SK-N-SH (cell line): ENCODE results near the gene UBE2E2. TPM values are rescaled to one million over a fixed set of nuclear protein-coding genes. Genes with fewer than 3 reads are reported as not detected.

Experiments
- CTCF ChIA-PET: fragments of 300-600, 350-600 bp; formaldehyde crosslinking; extraction: SDS; loops from one replicate; lab custom pipeline; 2021; lab: Yijun Ruan, JAX
- POLR2A ChIA-PET: fragments of 350-600 bp; sonication (Branson Sonifier 250); formaldehyde crosslinking; extraction: SDS; loops from one replicate; lab custom pipeline; 2020; ENCODE audit warnings: antibody characterized with exemption, inconsistent platforms; lab: Yijun Ruan, JAX
- DNase-seq: peaks from one replicate; pipeline ENCODE4 v3.0.0; 2012
- H2AFZ ChIP-seq: fragments of 200-600 bp; sonication (generic); 2 replicates; pipeline ENCODE4 v1.8.1; 2016; ENCODE audit warnings: antibody characterized with exemption, mild to moderate bottlenecking, low read depth
- H3F3A ChIP-seq: fragments of 200-600 bp; sonication (generic); replicated peaks from 2 replicates; pipeline ENCODE3; 2016; ENCODE audit warnings: antibody characterized with exemption, mild to moderate bottlenecking; ENCODE audit not compliant: insufficient read depth
- H3K27ac ChIP-seq, 2 experiments: fragments of 200-500 bp in 1 of 2; fragments of 200-600 bp in 1 of 2; sonication (Bioruptor generic) in 1 of 2; sonication (generic), shearing (Covaris generic) in 1 of 2; 2 replicates each; pipeline versions ENCODE4 v1.5.1 to v1.6.1; 2014 to 2016; ENCODE audit warnings: low read depth in 2 of 2, inconsistent platforms in 1 of 2, low read length in 1 of 2, mild to moderate bottlenecking in 1 of 2, mixed read lengths in 1 of 2
- H3K27me3 ChIP-seq: fragments of 200-600 bp; sonication (generic), shearing (Covaris generic); 2 replicates; pipeline ENCODE4 v1.6.1; 2016; ENCODE audit warnings: mixed run types; ENCODE audit not compliant: insufficient read depth
- H3K36me3 ChIP-seq, 2 experiments: fragments of 200-500 bp in 1 of 2; fragments of 200-600 bp in 1 of 2; sonication (Bioruptor generic) in 1 of 2; sonication (generic) in 1 of 2; replicated peaks in 1 of 2; 2 replicates each; pipeline versions ENCODE3 to v1.5.1; 2014 to 2016; ENCODE audit warnings: low read length in 1 of 2, mild to moderate bottlenecking in 1 of 2; ENCODE audit not compliant: insufficient read depth in 2 of 2, control insufficient read depth in 1 of 2
- H3K4me1 ChIP-seq, 2 experiments: fragments of 200-500 bp in 1 of 2; fragments of 200-600 bp in 1 of 2; sonication (Bioruptor generic) in 1 of 2; sonication (generic), shearing (Covaris generic) in 1 of 2; 2 replicates each; pipeline versions ENCODE4 v1.5.1 to v1.6.1; 2014 to 2016; ENCODE audit warnings: low read depth in 1 of 2, low read length in 1 of 2, mixed run types in 1 of 2; ENCODE audit not compliant: insufficient read depth in 2 of 2, control insufficient read depth in 1 of 2
- H3K4me2 ChIP-seq: fragments of 200-600 bp; sonication (generic), shearing (Covaris generic); 2 replicates; pipeline ENCODE4 v1.6.1; 2017; ENCODE audit warnings: mixed run types
- H3K4me3 ChIP-seq, 2 experiments: fragments of 200-500 bp in 1 of 2; fragments of 200-600 bp in 1 of 2; sonication (Bioruptor generic) in 1 of 2; sonication (generic), shearing (Covaris generic) in 1 of 2; 2 replicates each; pipeline versions ENCODE4 v1.5.1 to v1.8.1; 2014 to 2016; ENCODE audit warnings: low read depth in 2 of 2, inconsistent platforms in 1 of 2, low read length in 1 of 2, mild to moderate bottlenecking in 1 of 2, mixed read lengths in 1 of 2, moderate library complexity in 1 of 2
- H3K79me2 ChIP-seq: fragments of 200-600 bp; sonication (generic); 2 replicates; pipeline ENCODE4 v1.8.1; 2017; ENCODE audit warnings: mild to moderate bottlenecking; ENCODE audit not compliant: insufficient read depth
- H3K9ac ChIP-seq: fragments of 200-600 bp; sonication (generic); 2 replicates; pipeline ENCODE4 v1.6.1; 2017; ENCODE audit warnings: mixed run types
- H3K9me2 ChIP-seq: fragments of 200-600 bp; sonication (generic); 2 replicates; pipeline ENCODE4 v1.6.1; 2017; ENCODE audit warnings: mixed run types
- H3K9me3 ChIP-seq: fragments of 200-600 bp; sonication (generic); 2 replicates; pipeline ENCODE4 v1.6.1; 2017; ENCODE audit warnings: mixed run types, mild to moderate bottlenecking, moderate library complexity
- H4K20me1 ChIP-seq: fragments of 200-600 bp; sonication (generic); 2 replicates; pipeline ENCODE4 v1.6.1; 2017; ENCODE audit warnings: mild to moderate bottlenecking, mixed run types; ENCODE audit not compliant: insufficient read depth
- CHD2 ChIP-seq: fragments of 150-350 bp; IDR thresholded peaks from 2 replicates; pipeline ENCODE4 v1.6.1; 2018; ENCODE audit warnings: low read length; ENCODE audit not compliant: partially characterized antibody
- EP300 ChIP-seq, 2 experiments: IDR thresholded peaks; 2 replicates each; pipeline versions ENCODE4 v1.4.0 to v1.6.1; 2012; ENCODE audit warnings: borderline replicate concordance in 1 of 2, low read depth in 1 of 2, low read length in 1 of 2
- EZH2phosphoT487 ChIP-seq: fragments of 200-600 bp; sonication (generic); IDR thresholded peaks from 2 replicates; pipeline ENCODE4 v1.6.1; 2017; ENCODE audit warnings: low read depth, mixed run types, mild to moderate bottlenecking, antibody characterized with exemption, moderate library complexity, borderline replicate concordance
- FOSL2 ChIP-seq: IDR thresholded peaks from 2 replicates; pipeline ENCODE4 v1.4.0; 2012; ENCODE audit warnings: low read depth, mild to moderate bottlenecking, moderate library complexity, borderline replicate concordance
- FOXJ3 ChIP-seq: sonication (generic); formaldehyde crosslinking; IDR thresholded peaks from 2 replicates; pipeline ENCODE4 v1.5.1; 2020; ENCODE audit warnings: mild to moderate bottlenecking, missing genetic modification reagents
- GABPA ChIP-seq: IDR thresholded peaks from 2 replicates; pipeline ENCODE4 v1.4.0; 2012; ENCODE audit warnings: low read depth, mild to moderate bottlenecking
- GATA2 ChIP-seq: sonication (generic); formaldehyde crosslinking; IDR thresholded peaks from 2 replicates; pipeline ENCODE4 v1.5.0; 2020; ENCODE audit warnings: mild to moderate bottlenecking, missing genetic modification reagents
- MXI1 ChIP-seq: IDR thresholded peaks from 2 replicates; pipeline ENCODE4 v1.6.1; 2012; ENCODE audit warnings: mild to moderate bottlenecking, low read depth, low read length, improper control_type of control experiment
- NRF1 ChIP-seq: IDR thresholded peaks from 2 replicates; pipeline ENCODE4 v1.6.1; 2012; ENCODE audit warnings: low read depth, mild to moderate bottlenecking, low read length
- POLR2AphosphoS5 ChIP-seq: IDR thresholded peaks from 2 replicates; pipeline ENCODE4 v1.6.1; 2012; ENCODE audit warnings: low read depth, low read length
- RAD21 ChIP-seq: IDR thresholded peaks from 2 replicates; pipeline ENCODE4 v1.6.1; 2012; ENCODE audit warnings: mild to moderate bottlenecking, low read length
- RFX5 ChIP-seq: IDR thresholded peaks from 2 replicates; pipeline ENCODE4 v1.6.1; 2012; ENCODE audit warnings: mild to moderate bottlenecking, improper control_type of control experiment, low read length
- TAF1 ChIP-seq: IDR thresholded peaks from 2 replicates; pipeline ENCODE4 v1.6.1; 2012; ENCODE audit warnings: low read depth, mild to moderate bottlenecking, low read length, moderate library complexity, borderline replicate concordance
- TCF12 ChIP-seq: IDR thresholded peaks from 2 replicates; pipeline ENCODE4 v1.4.0; 2012
- YY1 ChIP-seq: IDR thresholded peaks from 2 replicates; pipeline ENCODE4 v1.4.0; 2012; ENCODE audit warnings: low read depth, mild to moderate bottlenecking
- WGBS: methylation state at CpG from one replicate; pipeline ENCODE4 v1.1.6; 2017; ENCODE audit warnings: low lambda C conversion rate; 5-methylcytosine and 5-hydroxymethylcytosine counted together
- polyA plus RNA-seq, 3 experiments: library from polyadenylated mRNA; depleted of rRNA; stranded (reverse); fragments of >200 nt; gene quantifications; 2 replicates each; pipeline ENCODE4 v1.2.3, GENCODE V29; 2012
- TF ChIP-seq, protein P1 (sequence below): IDR thresholded peaks from 2 replicates; pipeline ENCODE4 v1.4.0; 2012; ENCODE audit warnings: low read depth, borderline replicate concordance
- TF ChIP-seq, protein P2 (sequence below): IDR thresholded peaks from 2 replicates; pipeline ENCODE4; 2012
- TF ChIP-seq, protein P3 (sequence below): fragments of 150-350 bp; IDR thresholded peaks from 2 replicates; pipeline ENCODE4 v1.6.1; 2017; ENCODE audit warnings: antibody characterized with exemption, low read length, low read depth, borderline replicate concordance

UBE2E2 gene
- polyA plus RNA-seq, 1 of the 3 experiments (the other 2 are of a cell fraction): 46.4 TPM

DNA sequence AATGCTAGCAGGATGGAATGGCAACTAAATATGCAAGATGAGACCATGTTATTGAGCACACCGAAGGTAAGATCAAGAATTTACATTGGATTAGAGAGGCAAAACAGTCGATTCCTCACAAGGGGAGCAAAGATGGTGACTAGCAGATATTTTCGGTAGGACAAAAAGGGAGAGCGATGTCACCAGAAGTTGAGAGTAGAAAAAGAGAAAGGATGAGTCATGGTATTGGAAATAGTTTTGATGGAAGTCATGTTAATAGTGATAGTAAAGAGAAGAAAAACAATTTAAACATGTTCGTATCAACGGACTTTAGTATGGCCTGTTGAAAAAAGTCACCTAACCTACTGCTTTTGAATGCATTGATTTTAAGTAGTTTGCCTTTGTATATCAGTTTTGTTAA is 55.0 kb downstream of the UBE2E2 start (continued):
- TF ChIP-seq, protein P1, sequence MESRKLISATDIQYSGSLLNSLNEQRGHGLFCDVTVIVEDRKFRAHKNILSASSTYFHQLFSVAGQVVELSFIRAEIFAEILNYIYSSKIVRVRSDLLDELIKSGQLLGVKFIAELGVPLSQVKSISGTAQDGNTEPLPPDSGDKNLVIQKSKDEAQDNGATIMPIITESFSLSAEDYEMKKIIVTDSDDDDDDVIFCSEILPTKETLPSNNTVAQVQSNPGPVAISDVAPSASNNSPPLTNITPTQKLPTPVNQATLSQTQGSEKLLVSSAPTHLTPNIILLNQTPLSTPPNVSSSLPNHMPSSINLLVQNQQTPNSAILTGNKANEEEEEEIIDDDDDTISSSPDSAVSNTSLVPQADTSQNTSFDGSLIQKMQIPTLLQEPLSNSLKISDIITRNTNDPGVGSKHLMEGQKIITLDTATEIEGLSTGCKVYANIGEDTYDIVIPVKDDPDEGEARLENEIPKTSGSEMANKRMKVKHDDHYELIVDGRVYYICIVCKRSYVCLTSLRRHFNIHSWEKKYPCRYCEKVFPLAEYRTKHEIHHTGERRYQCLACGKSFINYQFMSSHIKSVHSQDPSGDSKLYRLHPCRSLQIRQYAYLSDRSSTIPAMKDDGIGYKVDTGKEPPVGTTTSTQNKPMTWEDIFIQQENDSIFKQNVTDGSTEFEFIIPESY: no peak

DNA sequence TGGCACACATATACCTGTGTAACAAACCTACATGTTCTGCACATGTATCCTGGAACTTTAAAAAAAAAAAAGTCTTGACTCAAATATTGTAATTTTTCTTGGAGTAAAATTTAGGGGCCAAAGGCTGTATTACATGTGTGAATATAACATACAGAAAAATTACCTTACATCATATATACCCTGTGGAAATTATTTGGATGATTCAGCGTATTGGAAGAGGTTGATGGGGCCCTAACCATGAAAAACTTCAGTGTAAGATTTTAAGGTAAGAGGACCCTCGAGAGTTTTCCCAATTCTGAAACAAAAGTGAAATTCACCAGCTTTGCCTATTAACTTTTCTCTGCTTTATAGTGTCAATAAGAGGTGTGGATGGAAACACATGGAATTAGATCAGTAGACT is 56.4 kb downstream of the UBE2E2 start:
- Histone ChIP-seq H3K79me2 (peaks cover 63% of the 10 kb centered on the region), H3K4me2 (no peak overlapping the region), H4K20me1 (no peaks in the 10 kb centered on the region), H3K27ac (no peak overlapping the region), H3K36me3 (no peaks in the 10 kb centered on the region), H2AFZ (no peak overlapping the region), H3F3A (peaks cover 24% of the 10 kb centered on the region), H3K9me3 (no peaks in the 10 kb centered on the region), H3K9me2 (no peaks in the 10 kb centered on the region), H3K9ac (no peak overlapping the region), H3K27me3 (no peaks in the 10 kb centered on the region), H3K4me1 (peaks cover 2 to 3% of the 10 kb centered on the region in 2 experiments; a peak in 2 of 4 replicates), H3K4me3 (no peak overlapping the region)
- 88% methylated on average over 2 of the region's 2 CpGs for WGBS
- no peak for DNase-seq
- no peak for TF ChIP-seq POLR2AphosphoS5
- TF ChIP-seq CHD2: no peak
- no peak for TF ChIP-seq RFX5
- no peak for TF ChIP-seq YY1
- TF ChIP-seq FOSL2: no peak
- TF ChIP-seq RAD21: no peak
- no peak for TF ChIP-seq EP300 (IDR thresholded peaks at IDR 0.05; ENCODE audit: borderline replicate concordance in 1 of 2, low read depth in 1 of 2, low read length in 1 of 2)
- TF ChIP-seq FOXJ3 (CRISPR knock-in tag): no peak
- CTCF ChIA-PET: no interaction called here
- POLR2A ChIA-PET: no interaction called here

DNA sequence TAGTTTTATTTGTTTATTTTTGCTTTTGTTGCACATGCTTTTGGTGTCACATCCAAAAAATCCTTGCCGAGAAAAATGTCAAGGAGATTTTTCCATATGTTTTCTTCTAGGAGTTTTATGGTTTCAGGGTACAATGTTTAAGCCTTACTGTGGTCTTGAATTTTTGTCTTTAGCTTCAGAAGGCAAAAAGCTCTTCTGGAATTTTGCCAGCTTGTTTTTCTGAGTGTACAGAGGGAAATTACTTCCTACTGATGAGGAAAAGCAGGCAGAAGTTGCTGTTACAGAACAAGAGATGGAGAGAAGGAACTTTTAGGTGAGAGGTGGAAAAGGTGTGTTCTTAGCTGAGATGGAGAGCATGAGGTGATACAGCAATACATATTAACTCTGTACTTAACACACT is 59.6 kb downstream of the UBE2E2 start:
- Histone ChIP-seq H3K27me3 (no peaks in the 10 kb centered on the region), H3K27ac (peak overlapping the region in 1 of 2 experiments; percentile 98; a peak in 1 of 4 replicates), H2AFZ (no peak overlapping the region), H3K36me3 (no peaks in the 10 kb centered on the region), H3K79me2 (peaks cover 58% of the 10 kb centered on the region), H3F3A (peaks cover 33% of the 10 kb centered on the region), H4K20me1 (no peaks in the 10 kb centered on the region), H3K4me2 (no peak overlapping the region), H3K9me3 (no peaks in the 10 kb centered on the region), H3K4me1 (peaks cover 0 to 12% of the 10 kb centered on the region in 2 experiments; a peak in 3 of 4 replicates), H3K9ac (no peak overlapping the region), H3K4me3 (no peak overlapping the region), H3K9me2 (no peaks in the 10 kb centered on the region)
- TF ChIP-seq GATA2 (CRISPR knock-in tag): no peak
- TF ChIP-seq, protein P2, sequence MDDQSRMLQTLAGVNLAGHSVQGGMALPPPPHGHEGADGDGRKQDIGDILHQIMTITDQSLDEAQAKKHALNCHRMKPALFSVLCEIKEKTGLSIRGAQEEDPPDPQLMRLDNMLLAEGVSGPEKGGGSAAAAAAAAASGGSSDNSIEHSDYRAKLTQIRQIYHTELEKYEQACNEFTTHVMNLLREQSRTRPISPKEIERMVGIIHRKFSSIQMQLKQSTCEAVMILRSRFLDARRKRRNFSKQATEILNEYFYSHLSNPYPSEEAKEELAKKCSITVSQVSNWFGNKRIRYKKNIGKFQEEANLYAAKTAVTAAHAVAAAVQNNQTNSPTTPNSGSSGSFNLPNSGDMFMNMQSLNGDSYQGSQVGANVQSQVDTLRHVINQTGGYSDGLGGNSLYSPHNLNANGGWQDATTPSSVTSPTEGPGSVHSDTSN: no peak
- TF ChIP-seq TCF12: no peak
- TF ChIP-seq, protein P3, sequence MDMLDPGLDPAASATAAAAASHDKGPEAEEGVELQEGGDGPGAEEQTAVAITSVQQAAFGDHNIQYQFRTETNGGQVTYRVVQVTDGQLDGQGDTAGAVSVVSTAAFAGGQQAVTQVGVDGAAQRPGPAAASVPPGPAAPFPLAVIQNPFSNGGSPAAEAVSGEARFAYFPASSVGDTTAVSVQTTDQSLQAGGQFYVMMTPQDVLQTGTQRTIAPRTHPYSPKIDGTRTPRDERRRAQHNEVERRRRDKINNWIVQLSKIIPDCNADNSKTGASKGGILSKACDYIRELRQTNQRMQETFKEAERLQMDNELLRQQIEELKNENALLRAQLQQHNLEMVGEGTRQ: no peak
- no peak for TF ChIP-seq MXI1
- TF ChIP-seq, protein P1: no peak
- no peak for TF ChIP-seq GABPA
- TF ChIP-seq TAF1: no peak
- no peak for TF ChIP-seq YY1
- TF ChIP-seq NRF1: no peak
- no peak for TF ChIP-seq RAD21
- TF ChIP-seq EZH2phosphoT487: no peak
- ChIA-PET POLR2A (no interaction called here), CTCF (interaction anchor here (0.7 to 0.9 kb wide), 2 partner anchors 14 to 68 kb away, joined by 3 read pairs; no protein-coding TSS in a partner anchor)
- WGBS: 100% methylated on average over 1 of the region's 1 CpG
- DNase-seq: no peak
